Kidney (tissue), 14 donors: ENCODE measurements around the gene KDM4C. TPM values are rescaled to one million over a fixed set of nuclear protein-coding genes. Genes with fewer than 3 reads are reported as not detected.

Source experiments
- DNase-seq, 5 donors: peaks; one replicate each; pipeline ENCODE4 v3.0.0-alpha.2; 2013 to 2020
- FAIRE-seq: peaks from 2 replicates; lab custom pipeline; 2012; peaks lifted over from hg19 to GRCh38; lab: Jason Lieb, UNC
- H3K27ac ChIP-seq, 2 donors: one replicate each; pipeline ENCODE4 v1.7.0; 2013; ENCODE audit warnings: low read depth in 2 of 2, low read length in 2 of 2, inconsistent platforms in 1 of 2
- H3K27me3 ChIP-seq: one replicate; pipeline ENCODE4 v1.7.1; 2013; ENCODE audit warnings: low read length, inconsistent platforms; ENCODE audit not compliant: control insufficient read depth, insufficient read depth
- H3K36me3 ChIP-seq, 3 donors: one replicate each; pipeline versions ENCODE4 v1.7.0 to v1.7.1; 2013; ENCODE audit warnings: low read length in 3 of 3, control low read depth in 1 of 3, inconsistent platforms in 1 of 3; ENCODE audit not compliant: insufficient read depth in 3 of 3, control insufficient read depth in 2 of 3
- H3K4me1 ChIP-seq, 3 donors: one replicate each; pipeline versions ENCODE4 v1.7.0 to v1.7.1; 2013; ENCODE audit warnings: low read length in 3 of 3, inconsistent platforms in 1 of 3, low read depth in 1 of 3; ENCODE audit not compliant: control insufficient read depth in 2 of 3, insufficient read depth in 2 of 3
- H3K4me3 ChIP-seq, 3 donors: one replicate each; pipeline versions ENCODE4 v1.7.0 to v1.8.1; 2013; ENCODE audit warnings: low read length in 3 of 3, control low read depth in 1 of 3, inconsistent platforms in 1 of 3
- H3K9ac ChIP-seq, 3 donors: one replicate each; pipeline versions ENCODE4 v1.7.0 to v1.7.1; 2013; ENCODE audit warnings: low read length in 3 of 3, control low read depth in 1 of 3, inconsistent platforms in 1 of 3
- H3K9me3 ChIP-seq, 3 donors: one replicate each; pipeline versions ENCODE4 v1.7.0 to v1.7.1; 2013; ENCODE audit warnings: low read length in 3 of 3, control low read depth in 1 of 3, inconsistent platforms in 1 of 3; ENCODE audit not compliant: control insufficient read depth in 2 of 3, insufficient read depth in 1 of 3
- CTCF ChIP-seq: IDR thresholded peaks from 3 replicates; pipeline ENCODE4 v1.5.1; 2012; ENCODE audit warnings: mild to moderate bottlenecking, moderate library complexity, borderline replicate concordance; ENCODE audit not compliant: insufficient read depth; ENCODE audit errors: extremely low read depth
- intact Hi-C: fragments of 100-400 bp; cut with DNase I; formaldehyde crosslinking; loops from one replicate; pipeline ENCODE4 v1.11.1; 2022
- polyA plus RNA-seq: library from polyadenylated mRNA; stranded (reverse); fragments of 350-450 nt; fragmentation: Illumina TruSeq; extraction: RNeasy Lipid Tissue Mini Kit (QIAGEN cat#74804); gene quantifications from one replicate; pipeline ENCODE4 v1.2.3, GENCODE V29; 2014; ENCODE audit warnings: low read depth, low replicate concordance; ENCODE audit not compliant: insufficient read depth
- total RNA-seq: library from RNA; stranded (reverse); fragmentation: NEBNext Ultra II Directional; extraction: Animal tissue kit (Norgen Biotek cat#: 25700); gene quantifications from one replicate; pipeline ENCODE4 v1.2.1, GENCODE V29; 2021
- donor health status: control.
- donor health status: control.
- donor health status: control.
- donor health status: control.
- donor health status: control.
- donor health status: DM: yes; HTN: yes; CAD: no.
- donor health status: Normal renal cell carcinoma (clear cell type).

The KDM4C gene
- total and polyA plus RNA-seq, 2 donors from 2014 or later = 7.1 to 47.1 TPM

GRCh38 chr9:6977761-6978160, 220.0 kb downstream of the KDM4C start:
- FAIRE-seq = no peak
- Histone ChIP-seq H3K36me3 (peaks cover 0 to 6% (median 0%) of the 10 kb centered on the region in 3 donors), H3K27ac (no peak overlapping the region), H3K9ac (no peak overlapping the region), H3K4me3 (no peak overlapping the region), H3K4me1 (peaks cover 0 to 10% (median 2%) of the 10 kb centered on the region in 3 donors), H3K27me3 (no peaks in the 10 kb centered on the region), H3K9me3 (no peaks in the 10 kb centered on the region)
- no peak for DNase-seq
- intact Hi-C loops = no loop called here
- TF ChIP-seq CTCF = no peak

- intact Hi-C loops = no loop called here
- Histone ChIP-seq H3K9me3 (no peaks in the 10 kb centered on the region), H3K27me3 (no peaks in the 10 kb centered on the region), H3K27ac (no peak overlapping the region), H3K4me3 (no peak overlapping the region), H3K4me1 (peaks cover 0 to 10% (median 2%) of the 10 kb centered on the region in 3 donors), H3K9ac (no peak overlapping the region), H3K36me3 (peaks cover 0 to 7% (median 0%) of the 10 kb centered on the region in 3 donors)
- FAIRE-seq (no peak), DNase-seq (no peak)
- no peak for TF ChIP-seq CTCF
These were observed 220.8 kb downstream of the KDM4C start for GRCh38 chr9:6978591-6978990.

- Histone ChIP-seq H3K9ac (no peak overlapping the region), H3K9me3 (no peaks in the 10 kb centered on the region), H3K27ac (no peak overlapping the region), H3K36me3 (peaks cover 0 to 18% (median 2%) of the 10 kb centered on the region in 3 donors), H3K27me3 (no peaks in the 10 kb centered on the region), H3K4me3 (no peak overlapping the region), H3K4me1 (no peaks in the 10 kb centered on the region)
- no peak for TF ChIP-seq CTCF
- FAIRE-seq = no peak
- intact Hi-C loops = no loop called here
- no peak for DNase-seq
These were observed 227.3 kb downstream of the KDM4C start for GRCh38 chr9:6984941-6985578.
